Activated CD8-positive, alpha-beta T cell treated with anti-CD3 and anti-CD28 coated beads for 36 hours (primary cell): ENCODE results near the gene OR1J2. TPM values are rescaled to one million over a fixed set of nuclear protein-coding genes. Genes with fewer than 3 reads are reported as not detected.
A peak's percentile ranks its signal among the peaks of the same experiment; 100 is the strongest.

Source experiments
- ATAC-seq: fragments of 200-7000 bp; cut with Tn5 transposase; one replicate; pipeline ENCODE4 v1.10.0; 2021; ENCODE audit warnings: mild to moderate bottlenecking, moderate library complexity
- CTCF ChIA-PET: fragments of 350-600 bp; sonication (Branson Sonifier 250); formaldehyde crosslinking; loops from one replicate; lab custom pipeline; 2021; ENCODE audit warnings: antibody characterized with exemption; lab: Charles Lee
- POLR2A ChIA-PET: fragments of 350-600 bp; sonication (Branson Sonifier 250); formaldehyde crosslinking; loops from one replicate; lab custom pipeline; 2021; ENCODE audit warnings: antibody characterized with exemption; lab: Charles Lee
- DNase-seq: peaks from one replicate; pipeline ENCODE4 v3.0.0-alpha.2; 2020
- H3K27ac Mint-ChIP-seq: one replicate; pipeline ENCODE4 v1.8.0; 2021; ENCODE audit warnings: mild to moderate bottlenecking, mixed read lengths
- H3K27me3 Mint-ChIP-seq: one replicate; pipeline ENCODE4 v1.8.0; 2021; ENCODE audit warnings: mixed read lengths
- H3K36me3 Mint-ChIP-seq: one replicate; pipeline ENCODE4 v1.8.0; 2021; ENCODE audit warnings: low read depth, mixed read lengths
- H3K4me1 Mint-ChIP-seq: one replicate; pipeline ENCODE4 v1.8.0; 2021; ENCODE audit warnings: low read depth, mixed read lengths
- H3K4me3 Mint-ChIP-seq: one replicate; pipeline ENCODE4 v1.8.0; 2021; ENCODE audit warnings: mild to moderate bottlenecking, moderate library complexity, mixed read lengths
- H3K9me3 Mint-ChIP-seq: one replicate; pipeline ENCODE4 v1.8.0; 2021; ENCODE audit warnings: mixed read lengths
- CTCF ChIP-seq: fragments of 200-600 bp; IDR thresholded peaks from one replicate; pipeline ENCODE4 v1.8.0; 2022; ENCODE audit warnings: antibody characterized with exemption, mild to moderate bottlenecking
- intact Hi-C: fragments of 100-400 bp; cut with micrococcal nuclease; formaldehyde crosslinking; loops from one replicate; pipeline ENCODE4 v1.10.0; 2022
- total RNA-seq, 2 experiments: library from RNA; stranded (reverse); gene quantifications; one replicate each; pipeline ENCODE4 v1.2.3, GENCODE V29; 2021

Gene OR1J2
- total RNA-seq, 2 experiments from 2014 or later, result not detected

DNA sequence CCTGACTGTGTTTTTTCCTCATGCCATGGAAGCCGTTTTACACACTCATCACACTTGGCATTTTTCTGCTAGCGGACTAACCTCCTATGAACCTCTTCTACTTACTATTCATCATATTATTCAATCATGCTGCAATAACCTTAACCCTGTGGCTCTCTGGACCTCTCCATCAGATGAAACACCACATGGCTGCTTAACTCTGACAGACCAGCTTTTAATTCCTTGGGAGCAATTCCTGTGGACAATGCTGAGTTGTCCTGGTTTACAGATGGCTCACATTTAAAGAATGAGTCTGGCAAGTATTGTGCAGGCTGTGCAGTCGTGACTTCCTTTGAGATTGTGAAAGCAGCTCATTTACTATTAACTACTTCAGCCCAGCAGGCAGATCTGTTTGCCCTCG is 41.9 kb upstream of the OR1J2 start:
- Mint-ChIP-seq H3K4me1 (peaks cover 13% of the 10 kb centered on the region), H3K4me3 (no peak overlapping the region), H3K9me3 (no peaks in the 10 kb centered on the region), H3K36me3 (no peaks in the 10 kb centered on the region), H3K27ac (no peak overlapping the region), H3K27me3 (peaks cover 3% of the 10 kb centered on the region)
- ATAC-seq (no peak), DNase-seq (no peak)
- TF ChIP-seq CTCF, result no peak
- intact Hi-C loops, result no loop called here
- CTCF ChIA-PET, result no interaction called here
- POLR2A ChIA-PET, result no interaction called here

GRCh38 chr9:122474561-122474960 is 36.0 kb upstream of the OR1J2 start:
- DNase-seq (no peak), ATAC-seq (no peak)
- intact Hi-C loops, result no loop called here
- no peak for TF ChIP-seq CTCF
- POLR2A ChIA-PET, result no interaction called here
- no peaks in the 10 kb centered on the region for H3K36me3 Mint-ChIP-seq
- no peak overlapping the region for H3K27ac Mint-ChIP-seq
- no peaks in the 10 kb centered on the region for H3K4me1 Mint-ChIP-seq
- no peaks in the 10 kb centered on the region for H3K9me3 Mint-ChIP-seq
- peaks cover 24% of the 10 kb centered on the region for H3K27me3 Mint-ChIP-seq
- CTCF ChIA-PET, result interaction anchor here (1.0 to 1.9 kb wide), 5 partner anchors 9 to 336 kb away, joined by 3 to 10 read pairs (median 4); no protein-coding TSS in a partner anchor
- H3K4me3 Mint-ChIP-seq, result no peak overlapping the region

GRCh38 chr9:122475717-122476116 is 34.9 kb upstream of the OR1J2 start:
- peaks cover 23% of the 10 kb centered on the region for H3K27me3 Mint-ChIP-seq
- POLR2A ChIA-PET, result no interaction called here

DNA sequence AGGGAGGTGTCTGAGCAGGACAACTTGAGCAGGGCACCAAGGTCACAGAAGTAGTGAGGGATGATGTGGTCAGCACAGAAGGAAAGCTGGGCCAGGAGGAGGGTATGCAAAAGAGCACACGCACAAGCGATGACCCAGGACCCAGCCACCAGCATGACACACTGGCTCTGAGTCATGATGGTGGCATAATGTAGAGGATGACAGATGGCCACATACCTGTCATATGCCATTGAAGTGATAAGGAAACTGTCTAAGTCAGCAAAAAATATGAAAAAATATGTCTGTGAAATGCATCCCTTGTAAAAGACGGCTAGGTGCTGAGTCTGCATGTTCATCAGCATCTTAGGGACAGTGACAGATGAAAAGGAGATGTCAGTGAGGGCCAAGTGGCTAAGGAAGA is 33.3 kb upstream of the OR1J2 start:
- CTCF ChIA-PET, result interaction anchor here (1.4 kb wide), 1 partner anchor 21 kb away, joined by 4 read pairs; no protein-coding TSS in a partner anchor
- Mint-ChIP-seq H3K9me3 (no peaks in the 10 kb centered on the region), H3K36me3 (no peaks in the 10 kb centered on the region), H3K4me1 (no peaks in the 10 kb centered on the region), H3K4me3 (no peak overlapping the region), H3K27me3 (peaks cover 22% of the 10 kb centered on the region), H3K27ac (no peak overlapping the region)
- DNase-seq (peak; percentile 11), ATAC-seq (peak; percentile 53)
- intact Hi-C loops, result no loop called here
- POLR2A ChIA-PET, result no interaction called here
- no peak for TF ChIP-seq CTCF

More at GRCh38 chr9:122475717-122476116, 34.9 kb upstream of the OR1J2 start:
- Mint-ChIP-seq H3K4me3 (no peak overlapping the region), H3K4me1 (no peaks in the 10 kb centered on the region), H3K9me3 (no peaks in the 10 kb centered on the region), H3K36me3 (no peaks in the 10 kb centered on the region), H3K27ac (no peak overlapping the region)
- ATAC-seq (no peak), DNase-seq (no peak)
- no peak for TF ChIP-seq CTCF
- CTCF ChIA-PET, result interaction anchor here (0.9 to 1.9 kb wide), 4 partner anchors 10 to 335 kb away, joined by 3 to 5 read pairs (median 4); no protein-coding TSS in a partner anchor
- intact Hi-C loops, result no loop called here

DNA sequence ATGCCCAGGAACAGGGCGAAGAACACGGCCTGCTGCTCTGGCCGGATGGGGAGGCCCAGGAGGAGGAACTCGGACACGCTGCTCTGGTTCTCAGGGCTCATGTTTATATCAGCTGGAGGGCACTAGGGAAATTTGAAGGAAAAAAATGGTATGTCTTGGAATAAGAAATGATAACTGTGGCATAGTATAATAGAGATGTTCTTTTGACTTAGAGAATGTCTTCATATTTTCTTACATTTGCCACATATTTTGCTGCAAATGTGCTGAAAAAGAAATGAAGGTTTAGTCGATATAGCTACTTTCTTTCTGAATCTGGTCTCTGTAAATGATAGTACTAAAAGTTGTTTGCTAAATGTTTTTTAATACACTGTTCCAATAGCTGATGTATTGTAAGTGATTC is 32.8 kb upstream of the OR1J2 start, which contains the start of gene OR1J1:
Gene OR1J1 (minus strand): TSS at position 101 of the 400 bp plus-strand sequence. CDS start 0 bp downstream, at position 101.
- intact Hi-C loops, result no loop called here
- POLR2A ChIA-PET, result no interaction called here
- no peak within 1 kb of the TSS for H3K27ac Mint-ChIP-seq

More for the DNA sequence above, 32.8 kb upstream of the OR1J2 start, which contains the start of gene OR1J1:
- Mint-ChIP-seq H3K9me3 (no peaks in the 10 kb centered on the region), H3K36me3 (no peaks in the 10 kb centered on the region), H3K27me3 (peaks cover 25% of the 10 kb centered on the region), H3K4me1 (no peaks in the 10 kb centered on the region), H3K4me3 (no peak within 1 kb of the TSS)
- TF ChIP-seq CTCF, result no peak
- DNase-seq, result no peak
- ATAC-seq, result no peak
- CTCF ChIA-PET, result interaction anchor here (0.6 to 1.4 kb wide), 2 partner anchors 21 to 128 kb away, joined by 3 to 4 read pairs; no protein-coding TSS in a partner anchor
